Psoas muscle (tissue), 8 donors: Measurements from ENCODE around the gene THRB. TPM values are rescaled to one million over a fixed set of nuclear protein-coding genes. Genes with fewer than 3 reads are reported as not detected.
A peak's percentile ranks its signal among the peaks of the same experiment; 100 is the strongest.

Experiments
- ATAC-seq, 4 donors: fragments of 200-7000 bp; cut with Tn5 transposase; one replicate each; pipeline ENCODE4 v1.9.1; 2020; ENCODE audit warnings: moderate library complexity in 3 of 4, mild to moderate bottlenecking in 2 of 4
- DNase-seq, 2 donors: peaks; one replicate each; pipeline ENCODE4 v3.0.0-alpha.2; 2020
- H3K27ac ChIP-seq: fragments of 200-600 bp; one replicate; pipeline ENCODE4 v1.8.0; 2022
- H3K27me3 ChIP-seq, 3 donors: fragments of 200-600 bp in 1 of 3; one replicate each; pipeline versions ENCODE4 v1.6.1 to v1.8.0; 2013 to 2022; ENCODE audit warnings: low read length in 2 of 3, mild to moderate bottlenecking in 2 of 3, moderate library complexity in 1 of 3; ENCODE audit not compliant: insufficient read depth in 3 of 3
- H3K36me3 ChIP-seq, 2 donors: fragments of 200-600 bp in 1 of 2; one replicate each; pipeline versions ENCODE4 v1.6.1 to v1.8.0; 2013 to 2022; ENCODE audit warnings: low read depth in 1 of 2, mild to moderate bottlenecking in 1 of 2, moderate library complexity in 1 of 2; ENCODE audit not compliant: insufficient read depth in 1 of 2
- H3K4me1 ChIP-seq: fragments of 200-600 bp; one replicate; pipeline ENCODE4 v1.8.0; 2022
- H3K4me3 ChIP-seq: fragments of 200-600 bp; one replicate; pipeline ENCODE4 v1.8.0; 2022; ENCODE audit warnings: mild to moderate bottlenecking
- H3K9me3 ChIP-seq: fragments of 200-600 bp; one replicate; pipeline ENCODE4 v1.8.0; 2022
- WGBS, 3 donors: extraction: QIAGEN DNeasy Blood & Tissue Kit; methylation state at CpG; one replicate each; pipeline versions ENCODE4 v1.1.6 to v1.1.7; 2013; 5-methylcytosine and 5-hydroxymethylcytosine counted together
- intact Hi-C, 2 donors: fragments of 100-400 bp; cut with DNase I; formaldehyde crosslinking; loops; one replicate each; pipeline versions ENCODE4 v1.11.0 to v1.14.2; 2022
- polyA plus RNA-seq, 3 donors: library from polyadenylated mRNA; stranded (reverse); fragments of 200-250 nt; gene quantifications; one replicate each; pipeline ENCODE4 v1.2.3, GENCODE V29; 2013
- total RNA-seq, 4 donors: library from RNA; stranded (reverse); fragmentation: NEBNext Ultra II Directional in 2 of 4; extraction: Animal tissue kit (Norgen Biotek cat#: 25700) in 2 of 4; gene quantifications; one replicate each; pipeline versions ENCODE4 v1.2.1 to v1.2.4, GENCODE V29; 2021 to 2023
- TF ChIP-seq, protein P1 (sequence below): fragments of 200-600 bp; IDR thresholded peaks from one replicate; pipeline ENCODE4 v1.8.0; 2022; ENCODE audit warnings: antibody characterized with exemption
- donor health status: healthy with polysubstance abuse.
- donor health status: DM: no; HTN: no; CAD: no; lungs with moderate emphysema.
- donor health status: Bipolar disorder and iron deficiency.
- donor health status: healthy.
- donor health status: DM: yes; HTN: yes; CAD: no.
- donor health status: DM: no; HTN: no; CAD: no.
- donor health status: DM: no; HTN: no; CAD: no.
- donor health status: DM: yes; HTN: yes; CAD: no.

The THRB gene
- total and polyA plus RNA-seq, 7 donors: 11.5 to 38.6 (median 31.4) TPM

DNA sequence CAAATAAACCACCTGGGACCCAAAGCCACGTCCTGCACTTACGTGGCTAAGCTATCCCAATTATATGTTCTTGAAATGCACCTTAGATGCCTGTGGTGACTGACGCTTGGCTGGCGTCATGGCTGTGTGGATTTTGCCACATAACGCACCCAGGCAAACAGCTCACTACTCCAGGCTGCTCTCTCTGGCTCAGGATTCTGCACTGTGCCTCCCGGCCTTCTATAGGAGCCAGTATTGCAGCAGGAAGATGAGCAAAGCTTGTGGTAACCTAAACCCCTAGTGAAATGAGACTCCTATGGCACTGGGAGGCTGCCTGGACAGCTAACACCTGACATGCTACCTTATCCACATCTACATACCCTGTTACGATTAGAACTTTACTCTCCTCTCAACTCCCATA, 179.3 kb downstream of the THRB start:
- no peaks in the 10 kb centered on the region for H3K27me3 ChIP-seq
- ATAC-seq: peak; percentile 66 to 76 (median 70)
- no peak overlapping the region for H3K4me3 ChIP-seq
- DNase-seq: no peak
- peaks cover 18% of the 10 kb centered on the region for H3K4me1 ChIP-seq
- peaks cover 0 to 2% of the 10 kb centered on the region in 2 donors for H3K36me3 ChIP-seq
- peak overlapping the region; percentile 55 for H3K27ac ChIP-seq
- WGBS, 3 donors: 42 to 72% (median 42%) methylated on average over 7 of the region's 7 CpGs
- H3K9me3 ChIP-seq: no peaks in the 10 kb centered on the region
- intact Hi-C loops: no loop called here
- TF ChIP-seq, protein P1, sequence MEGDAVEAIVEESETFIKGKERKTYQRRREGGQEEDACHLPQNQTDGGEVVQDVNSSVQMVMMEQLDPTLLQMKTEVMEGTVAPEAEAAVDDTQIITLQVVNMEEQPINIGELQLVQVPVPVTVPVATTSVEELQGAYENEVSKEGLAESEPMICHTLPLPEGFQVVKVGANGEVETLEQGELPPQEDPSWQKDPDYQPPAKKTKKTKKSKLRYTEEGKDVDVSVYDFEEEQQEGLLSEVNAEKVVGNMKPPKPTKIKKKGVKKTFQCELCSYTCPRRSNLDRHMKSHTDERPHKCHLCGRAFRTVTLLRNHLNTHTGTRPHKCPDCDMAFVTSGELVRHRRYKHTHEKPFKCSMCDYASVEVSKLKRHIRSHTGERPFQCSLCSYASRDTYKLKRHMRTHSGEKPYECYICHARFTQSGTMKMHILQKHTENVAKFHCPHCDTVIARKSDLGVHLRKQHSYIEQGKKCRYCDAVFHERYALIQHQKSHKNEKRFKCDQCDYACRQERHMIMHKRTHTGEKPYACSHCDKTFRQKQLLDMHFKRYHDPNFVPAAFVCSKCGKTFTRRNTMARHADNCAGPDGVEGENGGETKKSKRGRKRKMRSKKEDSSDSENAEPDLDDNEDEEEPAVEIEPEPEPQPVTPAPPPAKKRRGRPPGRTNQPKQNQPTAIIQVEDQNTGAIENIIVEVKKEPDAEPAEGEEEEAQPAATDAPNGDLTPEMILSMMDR: no peak

DNA sequence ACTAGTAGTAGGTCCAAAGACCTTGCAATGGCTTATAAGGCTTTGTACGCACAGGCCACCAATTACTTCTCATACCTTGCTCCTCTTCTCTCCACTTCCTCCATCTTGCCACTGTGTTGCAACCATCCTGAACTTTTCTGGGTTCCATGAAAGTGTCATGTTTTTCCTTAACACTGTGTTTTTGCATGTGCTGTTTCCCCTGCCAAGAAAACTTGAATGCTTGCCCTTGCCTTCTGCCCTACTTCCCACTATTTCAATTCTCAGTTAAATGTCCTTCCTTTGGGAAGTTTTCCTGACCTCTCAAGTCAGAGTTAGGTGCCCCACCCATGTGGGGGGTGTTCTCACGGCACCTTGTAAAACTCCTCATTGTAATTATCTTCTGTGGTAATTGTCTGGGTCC, 182.8 kb downstream of the THRB start:
- intact Hi-C loops: no loop called here
- no peaks in the 10 kb centered on the region for H3K27me3 ChIP-seq
- H3K27ac ChIP-seq: no peak overlapping the region
- H3K4me3 ChIP-seq: no peak overlapping the region
- TF ChIP-seq, protein P1: no peak
- DNase-seq: no peak
- no peaks in the 10 kb centered on the region for H3K9me3 ChIP-seq
- ATAC-seq: no peak
- H3K4me1 ChIP-seq: peaks cover 33% of the 10 kb centered on the region
- 77 to 88% (median 79%) methylated on average over 2 of the region's 2 CpGs for WGBS, 3 donors
- peaks cover 0 to 2% of the 10 kb centered on the region in 2 donors for H3K36me3 ChIP-seq

DNA sequence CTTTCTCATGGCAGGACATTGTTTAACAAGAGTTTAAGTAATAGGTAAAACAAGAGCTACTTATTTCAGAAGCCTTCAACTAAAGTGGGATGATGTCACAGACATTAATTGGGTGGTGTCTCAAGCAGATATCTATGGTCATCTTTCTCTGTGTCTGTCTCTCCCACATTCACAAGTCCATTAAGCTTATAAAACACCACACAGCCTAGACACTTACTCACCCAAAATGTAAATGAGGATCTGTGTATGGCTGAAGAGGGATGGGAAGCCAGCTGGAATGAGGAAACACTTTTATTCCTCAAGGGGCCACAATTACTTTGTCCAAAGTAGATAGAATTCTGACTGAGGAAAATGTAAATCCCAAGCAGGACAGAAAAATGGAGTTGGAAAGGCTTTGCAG, 183.8 kb downstream of the THRB start:
- ATAC-seq (no peak), DNase-seq (no peak)
- intact Hi-C loops: no loop called here
- no peak overlapping the region for H3K27ac ChIP-seq
- TF ChIP-seq, protein P1: no peak
- no peaks in the 10 kb centered on the region for H3K9me3 ChIP-seq
- H3K4me3 ChIP-seq: no peak overlapping the region
- H3K4me1 ChIP-seq: peaks cover 37% of the 10 kb centered on the region
- H3K36me3 ChIP-seq: peaks cover 0 to 2% of the 10 kb centered on the region in 2 donors
- no peaks in the 10 kb centered on the region for H3K27me3 ChIP-seq

DNA sequence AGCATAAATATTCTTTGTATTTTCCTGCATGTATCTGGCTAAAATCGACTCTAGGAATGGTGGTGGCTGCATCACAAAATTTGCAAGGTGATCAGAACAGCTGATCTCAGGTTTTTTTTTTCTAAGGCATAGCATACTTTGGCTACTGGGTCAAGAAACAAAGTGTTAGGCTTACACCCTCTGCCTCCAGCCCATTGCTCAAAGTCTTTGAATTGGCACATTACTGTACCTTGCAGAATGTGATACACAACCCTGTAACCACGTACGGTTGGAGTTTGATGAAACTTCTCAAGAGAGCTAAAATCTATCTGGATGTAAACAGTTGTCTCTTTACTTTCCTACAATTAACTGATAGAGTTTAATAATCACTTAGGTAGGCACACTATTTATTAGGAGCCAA, 188.1 kb downstream of the THRB start:
- WGBS, 3 donors: 32 to 52% (median 49%) methylated on average over 3 of the region's 3 CpGs
- intact Hi-C loops: no loop called here
- H3K4me1 ChIP-seq: peaks cover 40% of the 10 kb centered on the region
- TF ChIP-seq, protein P1: no peak
- peak overlapping the region; percentile 66 for H3K27ac ChIP-seq
- no peaks in the 10 kb centered on the region for H3K9me3 ChIP-seq
- peaks cover 0 to 2% of the 10 kb centered on the region in 2 donors for H3K36me3 ChIP-seq
- ATAC-seq (peak; percentile 47 to 77 (median 73)), DNase-seq (no peak)
- H3K4me3 ChIP-seq: no peak overlapping the region
- no peaks in the 10 kb centered on the region for H3K27me3 ChIP-seq

DNA sequence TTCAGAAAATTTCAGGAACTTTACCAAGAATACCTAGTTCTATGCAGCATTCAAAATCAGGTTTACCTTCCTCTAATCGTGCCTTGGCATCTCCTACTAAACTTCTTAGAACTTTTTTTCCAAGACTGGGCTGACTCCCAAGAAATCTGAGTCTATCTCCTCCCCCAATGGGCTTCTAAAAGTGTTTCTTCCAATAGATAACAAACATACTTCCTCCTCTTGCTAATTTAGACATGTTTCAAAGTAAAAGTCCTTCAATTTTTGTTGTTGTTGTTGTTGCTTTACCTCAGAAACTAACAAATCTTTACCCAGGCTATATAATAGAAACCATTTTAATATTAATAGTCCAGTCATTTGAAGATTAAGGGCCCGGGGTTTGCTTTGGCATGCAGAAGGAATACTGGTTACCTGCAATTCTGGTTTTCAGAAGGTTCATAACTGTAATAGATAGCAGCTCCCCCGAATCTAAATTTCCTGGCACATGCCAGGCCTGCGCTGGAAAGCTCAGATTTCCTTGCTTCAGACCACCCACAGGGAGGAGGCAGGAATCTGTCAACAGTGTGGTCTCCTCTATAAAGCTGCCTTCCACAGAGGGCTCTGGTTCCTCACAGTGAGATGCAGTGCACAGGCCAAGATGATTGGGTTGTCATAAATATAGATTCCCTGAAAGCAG, 188.7 kb downstream of the THRB start:
- no peaks in the 10 kb centered on the region for H3K9me3 ChIP-seq
- 13 to 19% (median 16%) methylated on average over 4 of the region's 4 CpGs for WGBS, 3 donors
- H3K4me1 ChIP-seq: peaks cover 40% of the 10 kb centered on the region
- DNase-seq (no peak), ATAC-seq (peak in 3 of 4 donors; percentile 41 to 62 (median 46))
- peak overlapping the region; percentile 66 for H3K27ac ChIP-seq
- intact Hi-C loops: no loop called here
- H3K27me3 ChIP-seq: no peaks in the 10 kb centered on the region
- TF ChIP-seq, protein P1: no peak
- no peak overlapping the region for H3K4me3 ChIP-seq
- no peaks in the 10 kb centered on the region for H3K36me3 ChIP-seq
